ENCODE measurements around the gene HBB. TPM values are rescaled to one million over a fixed set of nuclear protein-coding genes. Genes with fewer than 3 reads are reported as not detected.

Gene HBB
- total and polyA plus RNA-seq, 2 donors (not counting 3 experiments of a cell fraction or from before 2014, with no cell fraction given) = not detected

DNA sequence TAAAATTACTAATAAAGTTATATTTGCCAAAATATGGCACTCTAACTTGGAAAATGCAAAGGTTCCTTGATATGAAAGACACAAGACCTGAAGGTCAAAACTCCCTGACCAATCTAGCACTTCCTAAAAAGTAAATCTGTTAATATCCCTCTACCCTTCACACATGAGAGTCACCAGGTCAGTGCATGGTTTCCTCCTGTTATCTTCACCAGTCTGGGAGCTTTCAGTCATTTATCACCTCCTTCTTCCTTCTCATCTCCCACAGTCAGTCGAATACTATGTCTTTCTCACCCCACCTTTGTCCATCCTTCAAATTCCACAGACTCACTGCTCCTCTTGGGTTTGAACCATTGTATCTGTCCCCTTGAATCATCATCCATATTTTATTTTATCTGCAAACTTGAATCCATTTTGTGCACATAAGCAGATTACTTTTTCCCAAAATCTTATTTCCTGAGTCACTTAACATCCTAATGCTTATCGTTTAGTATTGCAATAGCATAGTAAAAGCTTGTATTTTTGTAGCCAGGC is 40.2 kb upstream of the HBB start:
- Histone ChIP-seq H4K20me1 (replicated peaks; ENCODE audit: control insufficient read depth, extremely low read depth, insufficient read depth, low read length) (no peaks in the 10 kb centered on the region), H3K4me1 (ENCODE audit: control insufficient read depth, extremely low read depth, insufficient read depth, low read length) (no peaks in the 10 kb centered on the region), H3K9me3 (replicated peaks; ENCODE audit: control insufficient read depth, insufficient read depth, low read length) (no peaks in the 10 kb centered on the region), H3K27me3 (ENCODE audit: control insufficient read depth in 2 of 2, insufficient read depth in 2 of 2, low read length in 2 of 2) (no peaks in the 10 kb centered on the region), H3K27ac (ENCODE audit: insufficient read depth, low read depth, low read length) (no peak overlapping the region), H3K9ac (replicated peaks; ENCODE audit: extremely low read depth, insufficient read depth, low read length) (no peak overlapping the region), H3K79me2 (ENCODE audit: control insufficient read depth, insufficient read depth, low read length) (no peaks in the 10 kb centered on the region), H3K4me3 (replicated peaks in 1 of 3; ENCODE audit: insufficient read depth in 1 of 3, low read depth in 1 of 3, low read length in 3 of 3) (no peak overlapping the region), H2AFZ (ENCODE audit: low read depth, low read length) (no peak overlapping the region), H3K4me2 (ENCODE audit: insufficient read depth, low read length) (no peak overlapping the region), H3K9me1 (replicated peaks; ENCODE audit: control insufficient read depth, extremely low read depth, insufficient read depth, low read length) (no peaks in the 10 kb centered on the region), H3K36me3 (ENCODE audit: control insufficient read depth in 2 of 2, extremely low read depth in 1 of 2, insufficient read depth in 2 of 2, low read length in 2 of 2) (no peaks in the 10 kb centered on the region)
- intact Hi-C loops (cut with micrococcal nuclease) (loop anchor here (2.0 kb wide), 1 partner anchor 32 kb away; no protein-coding TSS in a partner anchor), dilution Hi-C loops (cut with MboI; ENCODE audit: extremely low pct_ligation_motif_present, low sequenced_read_pairs) (no loop called here)
- ChIA-PET POLR2A (no interaction called here), CTCF (no interaction called here)
- TF ChIP-seq JUN (IDR thresholded peaks at IDR 0.05; ENCODE audit: borderline replicate concordance, insufficient read depth, insufficient read length, low read depth) = no peak
- no peak for TF ChIP-seq EZH2 (IDR thresholded peaks at IDR 0.05; ENCODE audit: borderline replicate concordance, low read depth, low read length, severe bottlenecking)
- no peak for TF ChIP-seq FOS (IDR thresholded peaks at IDR 0.05; ENCODE audit: borderline replicate concordance, insufficient read depth, low read length)
- TF ChIP-seq POLR2AphosphoS5 (IDR thresholded peaks at IDR 0.05; ENCODE audit: insufficient read depth, low read depth, low read length) = no peak
- no peak for TF ChIP-seq GATA2 (IDR thresholded peaks at IDR 0.05; ENCODE audit: insufficient read depth, insufficient read length, low read depth, low read length)
- TF ChIP-seq, protein P1, sequence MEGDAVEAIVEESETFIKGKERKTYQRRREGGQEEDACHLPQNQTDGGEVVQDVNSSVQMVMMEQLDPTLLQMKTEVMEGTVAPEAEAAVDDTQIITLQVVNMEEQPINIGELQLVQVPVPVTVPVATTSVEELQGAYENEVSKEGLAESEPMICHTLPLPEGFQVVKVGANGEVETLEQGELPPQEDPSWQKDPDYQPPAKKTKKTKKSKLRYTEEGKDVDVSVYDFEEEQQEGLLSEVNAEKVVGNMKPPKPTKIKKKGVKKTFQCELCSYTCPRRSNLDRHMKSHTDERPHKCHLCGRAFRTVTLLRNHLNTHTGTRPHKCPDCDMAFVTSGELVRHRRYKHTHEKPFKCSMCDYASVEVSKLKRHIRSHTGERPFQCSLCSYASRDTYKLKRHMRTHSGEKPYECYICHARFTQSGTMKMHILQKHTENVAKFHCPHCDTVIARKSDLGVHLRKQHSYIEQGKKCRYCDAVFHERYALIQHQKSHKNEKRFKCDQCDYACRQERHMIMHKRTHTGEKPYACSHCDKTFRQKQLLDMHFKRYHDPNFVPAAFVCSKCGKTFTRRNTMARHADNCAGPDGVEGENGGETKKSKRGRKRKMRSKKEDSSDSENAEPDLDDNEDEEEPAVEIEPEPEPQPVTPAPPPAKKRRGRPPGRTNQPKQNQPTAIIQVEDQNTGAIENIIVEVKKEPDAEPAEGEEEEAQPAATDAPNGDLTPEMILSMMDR (IDR thresholded peaks at IDR 0.05; ENCODE audit: extremely low read depth in 1 of 2, insufficient read depth in 1 of 2, low read depth in 1 of 2, low read length in 2 of 2) = no peak
- TF ChIP-seq POLR2A (IDR thresholded peaks at IDR 0.05; ENCODE audit: low read depth, low read length) = no peak
- no peak for TF ChIP-seq MYC (IDR thresholded peaks at IDR 0.05; ENCODE audit: low read depth, low read length)
- TF ChIP-seq, protein P2, sequence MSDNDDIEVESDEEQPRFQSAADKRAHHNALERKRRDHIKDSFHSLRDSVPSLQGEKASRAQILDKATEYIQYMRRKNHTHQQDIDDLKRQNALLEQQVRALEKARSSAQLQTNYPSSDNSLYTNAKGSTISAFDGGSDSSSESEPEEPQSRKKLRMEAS (IDR thresholded peaks at IDR 0.05; ENCODE audit: insufficient read depth, insufficient read length) = no peak
- FAIRE-seq (no peak), DNase-seq (ENCODE audit: low read depth, low spot score) (no peak)
- BruUV-seq (replicated peaks) = no TSS peak
